ENCODE measurements around the gene FSTL3.

DNA sequence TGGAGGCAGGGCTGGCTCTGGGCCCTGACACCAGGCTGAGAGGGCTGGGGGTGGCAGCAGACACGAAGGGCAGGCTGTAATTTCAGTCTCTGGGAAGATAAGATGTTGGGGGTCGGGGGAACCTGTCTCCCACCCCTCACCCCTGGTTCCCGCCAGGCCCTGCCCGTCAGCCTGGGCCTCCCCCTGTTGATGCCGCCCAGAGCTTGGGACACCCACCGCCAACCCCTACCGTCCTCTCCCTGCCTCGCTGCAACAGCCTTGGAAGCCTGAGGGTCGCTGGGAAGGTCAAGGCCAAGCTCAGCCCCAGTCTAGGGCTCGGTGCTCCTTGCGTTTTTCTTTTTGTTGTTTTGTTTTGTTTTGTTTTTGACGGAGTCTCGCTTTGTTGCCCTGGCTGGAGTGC lies 47.1 kb downstream of the FSTL3 start:
- TF ChIP-seq POLR2A (IDR thresholded peaks at IDR 0.05) (no peak), CTCF (IDR thresholded peaks at IDR 0.05) (no peak)
